ENCODE measurements around the gene APP.

DNA sequence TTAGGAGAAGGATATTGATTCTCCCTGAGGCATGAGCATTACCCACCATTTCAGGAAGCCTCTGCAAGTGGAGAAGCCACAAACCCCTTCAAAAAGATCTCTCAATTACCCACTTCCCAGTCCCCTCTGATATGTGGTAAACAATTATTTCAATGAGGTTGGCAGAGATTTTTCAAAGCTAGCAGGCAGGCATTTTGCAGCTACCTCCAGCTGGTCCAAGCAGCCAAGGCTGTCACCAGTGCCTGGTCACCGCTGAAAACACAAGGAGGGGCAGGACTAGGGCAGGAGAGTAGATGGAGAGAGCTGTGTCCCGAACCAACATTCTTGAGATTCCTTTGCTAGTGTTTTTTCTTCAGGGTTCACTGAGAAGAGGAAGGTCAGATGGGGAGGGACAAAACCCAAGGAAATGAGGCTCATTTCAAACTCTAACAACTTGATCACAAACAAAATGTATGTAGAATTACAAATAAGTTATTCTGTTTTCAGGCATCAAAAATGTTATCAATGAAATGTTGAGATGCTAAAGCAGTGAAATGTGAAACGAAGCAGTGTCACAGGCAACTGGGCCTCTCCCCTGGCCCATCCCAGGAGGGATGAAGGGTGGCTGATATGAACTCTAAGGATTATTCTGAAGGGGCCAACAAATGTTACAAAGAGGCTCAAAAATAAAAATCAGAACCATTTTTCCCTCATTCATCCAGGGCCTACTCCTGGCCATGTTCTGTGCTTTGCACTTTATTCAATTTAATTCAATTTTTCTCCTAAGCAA is 22.3 kb downstream of the APP start:
- TF ChIP-seq, protein P1, sequence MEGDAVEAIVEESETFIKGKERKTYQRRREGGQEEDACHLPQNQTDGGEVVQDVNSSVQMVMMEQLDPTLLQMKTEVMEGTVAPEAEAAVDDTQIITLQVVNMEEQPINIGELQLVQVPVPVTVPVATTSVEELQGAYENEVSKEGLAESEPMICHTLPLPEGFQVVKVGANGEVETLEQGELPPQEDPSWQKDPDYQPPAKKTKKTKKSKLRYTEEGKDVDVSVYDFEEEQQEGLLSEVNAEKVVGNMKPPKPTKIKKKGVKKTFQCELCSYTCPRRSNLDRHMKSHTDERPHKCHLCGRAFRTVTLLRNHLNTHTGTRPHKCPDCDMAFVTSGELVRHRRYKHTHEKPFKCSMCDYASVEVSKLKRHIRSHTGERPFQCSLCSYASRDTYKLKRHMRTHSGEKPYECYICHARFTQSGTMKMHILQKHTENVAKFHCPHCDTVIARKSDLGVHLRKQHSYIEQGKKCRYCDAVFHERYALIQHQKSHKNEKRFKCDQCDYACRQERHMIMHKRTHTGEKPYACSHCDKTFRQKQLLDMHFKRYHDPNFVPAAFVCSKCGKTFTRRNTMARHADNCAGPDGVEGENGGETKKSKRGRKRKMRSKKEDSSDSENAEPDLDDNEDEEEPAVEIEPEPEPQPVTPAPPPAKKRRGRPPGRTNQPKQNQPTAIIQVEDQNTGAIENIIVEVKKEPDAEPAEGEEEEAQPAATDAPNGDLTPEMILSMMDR (conservative IDR thresholded peaks at IDR 0.05; ENCODE audit: low read length): no peak
- TF ChIP-seq EZH2phosphoT487 (IDR thresholded peaks at IDR 0.05; ENCODE audit: borderline replicate concordance): no peak

Measured in Loucy (cell line).